Spleen (tissue), 11 donors: ENCODE data around the gene WWC1. TPM values are rescaled to one million over a fixed set of nuclear protein-coding genes. Genes with fewer than 3 reads are reported as not detected.
"Not testable (repeated sequence)": the region's sequence is repeated elsewhere in the genome, so short reads cannot be mapped to it uniquely, and the experiment has no call there.

ENCODE experiments used
- DNase-seq: peaks from one replicate; pipeline ENCODE4 v3.0.0-alpha.2; 2020
- H3K27ac ChIP-seq, 8 donors: fragments of 200-600 bp; sonication (generic) in 7 of 8; 1 replicate in 4 of 8; 2 replicates in 4 of 8; pipeline versions ENCODE4 v1.5.0 to v1.8.0; 2016 to 2021; ENCODE audit warnings: inconsistent platforms in 4 of 8, mild to moderate bottlenecking in 4 of 8, moderate library complexity in 1 of 8
- H3K27me3 ChIP-seq, 7 donors: fragments of 200-600 bp; sonication (generic) in 6 of 7; replicated peaks in 1 of 7; 1 replicate in 4 of 7; 2 replicates in 3 of 7; pipeline versions ENCODE4 v1.5.0 to v1.8.0; 2016 to 2021; ENCODE audit warnings: inconsistent platforms in 3 of 7, mild to moderate bottlenecking in 1 of 7
- H3K36me3 ChIP-seq, 6 donors: fragments of 200-600 bp; sonication (generic) in 5 of 6; 1 replicate in 4 of 6; 2 replicates in 2 of 6; pipeline versions ENCODE4 v1.5.0 to v1.8.0; 2016 to 2021; ENCODE audit warnings: inconsistent platforms in 2 of 6
- H3K4me1 ChIP-seq, 6 donors: fragments of 200-600 bp; sonication (generic) in 5 of 6; 1 replicate in 3 of 6; 2 replicates in 3 of 6; pipeline versions ENCODE4 v1.5.0 to v1.8.0; 2016 to 2021; ENCODE audit warnings: inconsistent platforms in 3 of 6
- H3K4me3 ChIP-seq, 8 donors: fragments of 200-600 bp; sonication (generic) in 7 of 8; 1 replicate in 4 of 8; 2 replicates in 4 of 8; pipeline versions ENCODE4 v1.5.0 to v1.8.0; 2016 to 2021; ENCODE audit warnings: inconsistent platforms in 4 of 8, mild to moderate bottlenecking in 4 of 8, moderate library complexity in 2 of 8
- H3K9me3 ChIP-seq, 8 donors: fragments of 200-600 bp; sonication (generic) in 7 of 8; 1 replicate in 4 of 8; 2 replicates in 4 of 8; pipeline versions ENCODE4 v1.5.0 to v1.8.0; 2016 to 2021; ENCODE audit warnings: inconsistent platforms in 4 of 8
- CTCF ChIP-seq, 11 experiments: fragments of 200-600 bp in 7 of 11; fragments of 450-650 bp in 4 of 11; sonication (generic) in 4 of 11; IDR thresholded peaks in 8 of 11; conservative IDR thresholded peaks in 3 of 11; 1 replicate in 7 of 11; 2 replicates in 4 of 11; pipeline versions ENCODE4 v1.4.0 to v1.8.0; 2016 to 2021; ENCODE audit warnings: antibody characterized with exemption in 11 of 11, inconsistent platforms in 4 of 11, mild to moderate bottlenecking in 1 of 11
- POLR2A ChIP-seq, 3 donors: fragments of 450-650 bp; IDR thresholded peaks; one replicate each; pipeline ENCODE4 v1.5.1; 2017; ENCODE audit warnings: antibody characterized with exemption in 3 of 3, mild to moderate bottlenecking in 1 of 3
- POLR2AphosphoS5 ChIP-seq, 3 donors: sonication (generic); formaldehyde crosslinking; IDR thresholded peaks; one replicate each; pipeline ENCODE4 v1.5.1; 2017; ENCODE audit warnings: antibody characterized with exemption in 3 of 3
- WGBS, 5 donors: extraction: QIAGEN DNeasy Blood & Tissue Kit in 3 of 5; methylation state at CpG; one replicate each; pipeline versions ENCODE4 v1.1.5 to v1.1.7; 2013 to 2018; 5-methylcytosine and 5-hydroxymethylcytosine counted together
- intact Hi-C: fragments of 100-400 bp; cut with DNase I; formaldehyde crosslinking; loops from one replicate; pipeline ENCODE4 v1.15.0; 2023; ENCODE audit warnings: low total_unique reads
- polyA plus RNA-seq, 3 donors: library from polyadenylated mRNA; stranded (reverse); fragments of 200-250 nt; gene quantifications; one replicate each; pipeline ENCODE4 v1.2.1, GENCODE V29; 2013
- total RNA-seq, 7 donors: library from RNA; depleted of rRNA in 3 of 7; stranded (reverse); fragments of >200 nt in 3 of 7; fragmentation: NEBNext Ultra II Directional in 4 of 7; extraction: Animal tissue kit (Norgen Biotek cat#: 25700) in 4 of 7; gene quantifications; one replicate each; pipeline versions ENCODE4 v1.1.0 to v1.2.1, GENCODE V29; 2016 to 2021
- donor health status: healthy with polysubstance abuse.
- donor health status: DM: no; HTN: no; CAD: no; lungs with moderate emphysema.
- donor health status: DM: no; HTN: no; CAD: no.
- donor health status: Bipolar disorder and iron deficiency.
- donor health status: healthy.
- donor health status: DM: no; HTN: no; CAD: no.
- donor health status: DM: yes; HTN: yes; CAD: no.

The WWC1 gene
- total and polyA plus RNA-seq, 10 donors: 0.60 to 5.4 (median 1.3) TPM

GRCh38 chr5:168434746-168435321 lies 143.4 kb downstream of the WWC1 start:
- Histone ChIP-seq H3K9me3 (no peaks in the 10 kb centered on the region), H3K27me3 (no peaks in the 10 kb centered on the region), H3K27ac (peak overlapping the region in 6 of 8 donors; percentile 33 to 60 (median 42)), H3K36me3 (no peaks in the 10 kb centered on the region), H3K4me3 (no peak overlapping the region), H3K4me1 (no peaks in the 10 kb centered on the region)
- intact Hi-C loops: no loop called here
- TF ChIP-seq CTCF (IDR thresholded peaks at IDR 0.05 in 8 of 11, conservative IDR thresholded peaks at IDR 0.05 in 3 of 11): no peak
- TF ChIP-seq POLR2A (IDR thresholded peaks at IDR 0.05): no peak
- TF ChIP-seq POLR2AphosphoS5 (IDR thresholded peaks at IDR 0.05): no peak
- DNase-seq: no peak
- WGBS, 5 donors: 68 to 91% (median 74%) methylated on average over 8 of the region's 8 CpGs

DNA sequence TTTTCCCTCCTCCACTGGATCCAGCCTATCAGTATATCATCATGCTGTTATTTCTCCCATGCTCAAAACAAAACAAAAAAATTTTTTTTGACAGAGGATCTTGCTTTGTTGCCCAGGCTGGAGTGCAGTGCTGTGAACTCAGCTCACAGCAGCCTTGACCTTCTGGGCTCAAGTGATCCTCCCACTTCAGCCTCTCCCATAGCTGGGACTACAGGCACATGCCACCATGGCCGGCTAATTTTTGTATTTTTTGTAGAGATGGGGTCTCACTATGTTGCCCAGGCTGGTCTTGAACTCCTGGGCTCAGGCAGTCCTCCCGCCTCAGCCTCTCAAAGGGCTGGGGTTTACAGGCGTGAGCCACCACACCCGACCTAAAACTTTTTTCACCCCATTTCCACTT lies 143.9 kb downstream of the WWC1 start:
- H3K27ac ChIP-seq, intact Hi-C loops, H3K4me1 ChIP-seq, H3K4me3 ChIP-seq, H3K27me3 ChIP-seq, DNase-seq, H3K36me3 ChIP-seq, H3K9me3 ChIP-seq: not testable (repeated sequence)
- WGBS, 5 donors: 87 to 98% (median 90%) methylated on average over 4 of the region's 4 CpGs

DNA sequence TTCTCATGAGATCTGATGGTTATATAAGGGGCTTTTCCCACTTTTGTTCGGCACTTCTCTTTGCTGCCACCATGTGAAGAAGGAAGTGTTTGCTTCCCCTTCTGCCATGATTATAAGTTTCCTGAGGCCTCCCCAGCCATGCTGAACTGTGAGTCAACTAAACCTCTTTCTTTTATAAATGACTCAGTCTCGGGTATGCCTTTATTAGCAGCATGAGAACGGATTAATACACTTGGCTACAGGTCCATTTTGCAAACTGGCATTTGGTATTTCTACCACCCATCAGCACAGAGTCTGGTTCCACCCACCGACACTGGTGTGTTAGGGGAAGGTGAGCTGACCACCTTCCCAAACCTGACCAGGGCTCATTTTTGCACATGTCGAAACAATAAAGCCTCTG lies 146.9 kb downstream of the WWC1 start:
- no peaks in the 10 kb centered on the region for H3K4me1 ChIP-seq
- H3K27me3 ChIP-seq: no peaks in the 10 kb centered on the region
- H3K27ac ChIP-seq: no peak overlapping the region
- 54 to 73% (median 67%) methylated on average over 5 of the region's 5 CpGs for WGBS, 5 donors
- H3K36me3 ChIP-seq: no peaks in the 10 kb centered on the region
- TF ChIP-seq POLR2AphosphoS5 (IDR thresholded peaks at IDR 0.05) (no peak), CTCF (IDR thresholded peaks at IDR 0.05 in 8 of 11, conservative IDR thresholded peaks at IDR 0.05 in 3 of 11) (no peak), POLR2A (IDR thresholded peaks at IDR 0.05) (no peak)
- intact Hi-C loops: no loop called here
- no peak for DNase-seq
- H3K4me3 ChIP-seq: no peak overlapping the region
- H3K9me3 ChIP-seq: no peaks in the 10 kb centered on the region

- no peak overlapping the region for H3K4me3 ChIP-seq
- H3K4me1 ChIP-seq: no peaks in the 10 kb centered on the region
- DNase-seq: no peak
- no peaks in the 10 kb centered on the region for H3K36me3 ChIP-seq
- no peak overlapping the region for H3K27ac ChIP-seq
- intact Hi-C loops: no loop called here
- TF ChIP-seq CTCF (IDR thresholded peaks at IDR 0.05 in 8 of 11, conservative IDR thresholded peaks at IDR 0.05 in 3 of 11) (no peak), POLR2AphosphoS5 (IDR thresholded peaks at IDR 0.05) (no peak), POLR2A (IDR thresholded peaks at IDR 0.05) (no peak)
- no peaks in the 10 kb centered on the region for H3K9me3 ChIP-seq
- peaks cover 0 to 5% (median 0%) of the 10 kb centered on the region in 7 donors for H3K27me3 ChIP-seq
These were observed 152.1 kb downstream of the WWC1 start for GRCh38 chr5:168443533-168443932.
